Hepatocyte (in vitro differentiated cells): ENCODE data around the gene AFF2.

ENCODE experiments used
- CTCF ChIP-seq: fragments of 200-600 bp; sonication (generic); IDR thresholded peaks from 2 replicates; pipeline ENCODE4 v1.5.1; 2016; ENCODE audit warnings: antibody characterized with exemption, mild to moderate bottlenecking; ENCODE audit not compliant: poor library complexity
- EZH2 ChIP-seq: fragments of 200-600 bp; sonication (generic); IDR thresholded peaks from 2 replicates; pipeline ENCODE4 v1.6.1; 2016; ENCODE audit warnings: antibody characterized with exemption, mild to moderate bottlenecking, borderline replicate concordance
- EZH2phosphoT487 ChIP-seq: fragments of 200-600 bp; sonication (generic); IDR thresholded peaks from one replicate; pipeline ENCODE4 v1.6.1; 2018; ENCODE audit warnings: antibody characterized with exemption, mild to moderate bottlenecking, low read depth, moderate library complexity; ENCODE audit not compliant: unreplicated experiment, severe bottlenecking

GRCh38 chrX:148929686-148930085, 429.3 kb downstream of the AFF2 start:
- TF ChIP-seq EZH2 (no peak), CTCF (no peak), EZH2phosphoT487 (no peak)
